Activated T-helper 1 cell treated with Interleukin-2 at 50 U/mL for 16 hours (primary cell): ENCODE measurements around the gene RILPL1.
A peak's percentile ranks its signal among the peaks of the same experiment; 100 is the strongest.
"Not testable (repeated sequence)": the region's sequence is repeated elsewhere in the genome, so short reads cannot be mapped to it uniquely, and the experiment has no call there.

Source experiments
- DNase-seq: peaks from one replicate; pipeline ENCODE4 v3.0.0-alpha.2; 2020; ENCODE audit warnings: low read depth

RILPL1 gene

GRCh38 chr12:123463174-123463573 lies 70.3 kb downstream of the RILPL1 start:
- not testable (repeated sequence) for DNase-seq

GRCh38 chr12:123457980-123458779 lies 75.3 kb downstream of the RILPL1 start, which contains the start of gene SNRNP35:
Gene SNRNP35 (plus strand): TSS chr12:123458139. CDS start chr12:123465541, 7,402 bp downstream.
- peak; percentile 73 for DNase-seq

GRCh38 chr12:123453165-123453564 lies 80.4 kb downstream of the RILPL1 start:
- DNase-seq = no peak

- DNase-seq = not testable (repeated sequence)
These were observed 81.3 kb downstream of the RILPL1 start for GRCh38 chr12:123452276-123452550.

- DNase-seq = no peak
These were observed 82.9 kb downstream of the RILPL1 start for GRCh38 chr12:123450636-123451035.

- DNase-seq = no peak
These were observed 83.7 kb downstream of the RILPL1 start for GRCh38 chr12:123449856-123450255.

GRCh38 chr12:123449249-123449733 lies 84.2 kb downstream of the RILPL1 start:
- DNase-seq = no peak

GRCh38 chr12:123446333-123446713 lies 87.2 kb downstream of the RILPL1 start:
- no peak for DNase-seq

GRCh38 chr12:123445388-123446332 lies 87.9 kb downstream of the RILPL1 start:
- DNase-seq = no peak

GRCh38 chr12:123444092-123445026 lies 89.2 kb downstream of the RILPL1 start:
- DNase-seq = no peak

GRCh38 chr12:123442774-123443173 lies 90.7 kb downstream of the RILPL1 start:
- no peak for DNase-seq

GRCh38 chr12:123441523-123442164 lies 91.9 kb downstream of the RILPL1 start:
- DNase-seq = no peak

- DNase-seq = peak; percentile 87
These were observed 97.2 kb downstream of the RILPL1 start, which contains the start of gene RILPL2 for GRCh38 chr12:123436017-123436964. Gene RILPL2 (minus strand): TSS chr12:123436684. CDS start chr12:123436420, 264 bp downstream.

GRCh38 chr12:123435636-123436016 lies 97.9 kb downstream of the RILPL1 start:
- no peak for DNase-seq

- no peak for DNase-seq
These were observed 99.9 kb downstream of the RILPL1 start for GRCh38 chr12:123433615-123434014.

GRCh38 chr12:123431951-123432817 lies 101.3 kb downstream of the RILPL1 start:
- DNase-seq = not testable (repeated sequence)

- not testable (repeated sequence) for DNase-seq
These were observed 104.4 kb downstream of the RILPL1 start for GRCh38 chr12:123429101-123429500.

GRCh38 chr12:123428591-123428990 lies 104.9 kb downstream of the RILPL1 start:
- DNase-seq = no peak
